ENCODE results near the gene GAREM1. TPM values are rescaled to one million over a fixed set of nuclear protein-coding genes. Genes with fewer than 3 reads are reported as not detected.

The GAREM1 gene
- total and polyA plus RNA-seq, 9 of the 15 experiments (the other 6 are each of a cell fraction or from before 2014, with no cell fraction given): 0.03 to 0.33 (median 0.07) TPM; not detected in 1

- DNase-seq (ENCODE audit: extremely low read depth in 1 of 4, low spot score in 3 of 4): no peak
- in situ Hi-C loops (cut with MboI): no loop called here
These were observed 168.5 kb downstream of the GAREM1 start for GRCh38 chr18:32301976-32302743.

More at GRCh38 chr18:32301976-32302743, 168.5 kb downstream of the GAREM1 start:
- no peaks in the 10 kb centered on the region for H3K9me3 ChIP-seq (replicated peaks; ENCODE audit: control insufficient read depth, insufficient read depth, low read depth, low read length)
- no peaks in the 10 kb centered on the region for H3K4me1 ChIP-seq (replicated peaks in 1 of 2; ENCODE audit: control insufficient read depth in 2 of 2, insufficient read depth in 2 of 2, low read length in 2 of 2)
- H3K9ac ChIP-seq (ENCODE audit: insufficient read depth in 1 of 2, low read depth in 2 of 2, low read length in 2 of 2): no peak overlapping the region
- ATAC-seq: no peak
- WGBS (ENCODE audit: insufficient coverage, low coverage, missing lambda C conversion rate): 0% methylated on average over 2 of the region's 2 CpGs
- no peaks in the 10 kb centered on the region for H3K27me3 ChIP-seq (ENCODE audit: control insufficient read depth in 2 of 2, insufficient read depth in 2 of 2, low read length in 2 of 2)
- H2AFZ ChIP-seq (ENCODE audit: low read depth, low read length): no peak overlapping the region
- H3K4me3 ChIP-seq: no peak overlapping the region
- H3K4me2 ChIP-seq (ENCODE audit: insufficient read depth, low read length): no peak overlapping the region
- no peaks in the 10 kb centered on the region for H4K20me1 ChIP-seq (replicated peaks; ENCODE audit: control insufficient read depth, insufficient read depth, low read length)
- TF ChIP-seq SFPQ (IDR thresholded peaks at IDR 0.05; ENCODE audit: low read depth, low read length): no peak
- no peak for TF ChIP-seq ZNF583 (CRISPR knock-in tag; IDR thresholded peaks at IDR 0.05)
- TF ChIP-seq NR2C2 (CRISPR knock-in tag; IDR thresholded peaks at IDR 0.05): no peak
- no peak for TF ChIP-seq NR2C2 (tag; IDR thresholded peaks at IDR 0.05)
- TF ChIP-seq SMAD3 (CRISPR knock-in tag; conservative IDR thresholded peaks at IDR 0.05): no peak
- no peak for TF ChIP-seq RB1 (IDR thresholded peaks at IDR 0.05; ENCODE audit: low read depth)
- no peak for TF ChIP-seq SLC30A9 (CRISPR knock-in tag; IDR thresholded peaks at IDR 0.05)
- TF ChIP-seq TCF3 (CRISPR knock-in tag; IDR thresholded peaks at IDR 0.05): no peak
- no peak for TF ChIP-seq U2AF1 (optimal IDR thresholded peaks at IDR 0.05; ENCODE audit: low read depth, low read length)
- TF ChIP-seq NFE2 (IDR thresholded peaks at IDR 0.05; ENCODE audit: low read depth): peak; percentile 33; the same call in 1 of the 2 replicates
- no peaks in the 10 kb centered on the region for H3K9me1 ChIP-seq (ENCODE audit: control insufficient read depth, insufficient read depth, low read length)
- no TSS peak for BruUV-seq (replicated peaks)
- H3K79me2 ChIP-seq (ENCODE audit: control insufficient read depth, insufficient read depth, low read length): no peaks in the 10 kb centered on the region
- H3K27ac ChIP-seq (ENCODE audit: extremely low read depth, low read depth, low read length): no peak overlapping the region
- ChIA-PET POLR2A (interaction anchor here (0.7 kb wide), 1 partner anchor 78 kb away, joined by 3 read pairs; no protein-coding TSS in a partner anchor), CTCF (ENCODE audit: low intra/inter-chr PET ratio) (no interaction called here)
- intact Hi-C loops (cut with micrococcal nuclease): no loop called here
- FAIRE-seq: no peak
- H3K36me3 ChIP-seq (ENCODE audit: control insufficient read depth, insufficient read depth, low read length): no peaks in the 10 kb centered on the region
